ENCODE measurements around the gene TBC1D22A. TPM values are rescaled to one million over a fixed set of nuclear protein-coding genes. Genes with fewer than 3 reads are reported as not detected.

TBC1D22A gene
- total RNA-seq, 3 donors from 2014 or later = 19.0 to 23.6 (median 23.6) TPM

DNA sequence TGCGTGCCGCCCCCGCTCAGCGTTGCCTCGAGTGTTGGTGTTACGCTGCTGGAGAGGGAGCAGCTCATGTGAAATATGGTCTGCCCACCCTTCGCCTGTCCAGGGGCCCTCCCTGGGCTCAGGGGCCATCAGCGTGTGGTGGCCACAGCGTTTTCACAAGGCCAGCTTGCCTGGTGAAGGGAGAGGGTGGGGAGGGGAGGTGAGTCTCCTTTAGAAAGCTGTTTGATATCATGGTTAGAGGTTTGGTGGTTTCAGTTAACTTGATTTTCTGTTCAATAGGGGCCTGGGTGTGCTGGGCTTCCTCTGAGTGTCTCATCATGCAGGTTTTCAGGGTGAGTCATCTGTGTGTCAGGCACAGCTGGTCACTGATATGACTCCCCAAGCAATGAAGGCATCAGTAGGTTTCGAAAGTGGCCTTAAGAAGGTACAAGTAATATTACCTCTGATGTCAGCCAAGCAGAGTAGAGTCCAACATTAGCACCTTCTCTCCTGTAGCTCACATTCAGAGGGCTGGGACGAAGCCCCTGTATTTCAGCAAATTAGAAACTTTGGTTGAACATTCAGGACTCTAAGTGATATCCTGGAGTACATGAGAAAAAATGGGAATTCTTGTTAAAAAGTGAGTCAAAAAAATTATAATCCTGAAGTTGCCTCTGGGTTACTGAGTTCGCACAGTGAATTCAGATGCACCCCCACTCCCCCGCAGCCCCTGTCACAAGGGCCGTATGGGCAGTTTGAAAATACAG is 172.5 kb downstream of the TBC1D22A start:
- intact Hi-C loops (cut with DNase I; ENCODE audit: low total_unique reads) = no loop called here
- Histone ChIP-seq H3K4me1 (no peaks in the 10 kb centered on the region), H3K4me3 (no peak overlapping the region), H3K27ac (no peak overlapping the region), H3K9me3 (no peaks in the 10 kb centered on the region), H3K36me3 (no peaks in the 10 kb centered on the region), H3K27me3 (no peaks in the 10 kb centered on the region)
- TF ChIP-seq, protein P1, sequence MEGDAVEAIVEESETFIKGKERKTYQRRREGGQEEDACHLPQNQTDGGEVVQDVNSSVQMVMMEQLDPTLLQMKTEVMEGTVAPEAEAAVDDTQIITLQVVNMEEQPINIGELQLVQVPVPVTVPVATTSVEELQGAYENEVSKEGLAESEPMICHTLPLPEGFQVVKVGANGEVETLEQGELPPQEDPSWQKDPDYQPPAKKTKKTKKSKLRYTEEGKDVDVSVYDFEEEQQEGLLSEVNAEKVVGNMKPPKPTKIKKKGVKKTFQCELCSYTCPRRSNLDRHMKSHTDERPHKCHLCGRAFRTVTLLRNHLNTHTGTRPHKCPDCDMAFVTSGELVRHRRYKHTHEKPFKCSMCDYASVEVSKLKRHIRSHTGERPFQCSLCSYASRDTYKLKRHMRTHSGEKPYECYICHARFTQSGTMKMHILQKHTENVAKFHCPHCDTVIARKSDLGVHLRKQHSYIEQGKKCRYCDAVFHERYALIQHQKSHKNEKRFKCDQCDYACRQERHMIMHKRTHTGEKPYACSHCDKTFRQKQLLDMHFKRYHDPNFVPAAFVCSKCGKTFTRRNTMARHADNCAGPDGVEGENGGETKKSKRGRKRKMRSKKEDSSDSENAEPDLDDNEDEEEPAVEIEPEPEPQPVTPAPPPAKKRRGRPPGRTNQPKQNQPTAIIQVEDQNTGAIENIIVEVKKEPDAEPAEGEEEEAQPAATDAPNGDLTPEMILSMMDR (IDR thresholded peaks at IDR 0.05) = no peak
- TF ChIP-seq POLR2A (IDR thresholded peaks at IDR 0.05) (no peak), POLR2AphosphoS5 (IDR thresholded peaks at IDR 0.05) (no peak)
- no peak for DNase-seq (ENCODE audit: low spot score in 2 of 2)

DNA sequence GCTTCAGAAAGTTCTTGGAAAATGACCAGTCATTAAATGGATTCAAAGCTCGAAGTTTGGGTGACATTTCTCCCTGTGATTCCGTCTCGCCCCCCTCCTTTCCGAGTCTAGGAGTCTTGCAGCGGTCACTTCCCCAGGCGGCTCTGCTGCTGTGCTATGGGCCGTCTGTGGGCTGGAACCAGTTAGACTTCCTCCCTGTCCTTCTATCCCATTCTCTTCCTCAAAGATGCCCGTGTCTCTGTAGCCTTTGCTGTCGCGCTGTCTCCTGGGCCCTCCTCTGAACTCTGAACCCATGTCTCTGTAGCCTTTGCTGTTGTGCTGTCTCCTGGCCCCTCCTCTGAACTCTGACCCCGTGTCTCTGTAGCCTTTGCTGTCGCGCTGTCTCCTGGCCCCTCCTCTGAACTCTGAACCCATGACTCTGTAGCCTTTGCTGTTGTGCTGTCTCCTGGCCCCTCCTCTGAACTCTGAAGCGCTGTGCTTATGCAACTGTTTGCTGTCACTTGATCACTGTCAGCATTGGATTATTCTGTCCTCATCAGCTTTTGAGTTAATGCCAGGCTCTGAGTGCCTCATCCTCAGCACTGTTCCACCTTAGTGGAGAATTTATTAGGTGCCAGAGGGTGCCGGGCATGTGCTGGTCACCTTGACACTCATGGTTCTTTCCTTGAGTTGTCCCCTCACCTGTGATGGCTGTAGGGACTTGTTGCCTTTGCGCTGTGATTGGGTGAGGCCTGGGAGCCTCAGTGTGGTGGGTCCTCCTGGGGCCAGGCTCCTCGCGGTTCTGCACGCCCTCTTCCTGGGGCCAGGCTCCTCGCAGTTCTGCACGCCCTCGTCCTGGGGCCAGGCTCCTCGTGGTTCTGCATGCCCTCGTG is 173.3 kb downstream of the TBC1D22A start:
- Histone ChIP-seq H3K4me1 (no peaks in the 10 kb centered on the region), H3K4me3 (no peak overlapping the region), H3K9me3 (no peaks in the 10 kb centered on the region), H3K27me3 (no peaks in the 10 kb centered on the region), H3K36me3 (no peaks in the 10 kb centered on the region), H3K27ac (no peak overlapping the region)
- no peak for TF ChIP-seq POLR2A (IDR thresholded peaks at IDR 0.05)
- TF ChIP-seq, protein P1 (IDR thresholded peaks at IDR 0.05) = no peak
- no peak for TF ChIP-seq POLR2AphosphoS5 (IDR thresholded peaks at IDR 0.05)
- intact Hi-C loops (cut with DNase I; ENCODE audit: low total_unique reads) = no loop called here
- DNase-seq (ENCODE audit: low spot score in 2 of 2) = no peak

DNA sequence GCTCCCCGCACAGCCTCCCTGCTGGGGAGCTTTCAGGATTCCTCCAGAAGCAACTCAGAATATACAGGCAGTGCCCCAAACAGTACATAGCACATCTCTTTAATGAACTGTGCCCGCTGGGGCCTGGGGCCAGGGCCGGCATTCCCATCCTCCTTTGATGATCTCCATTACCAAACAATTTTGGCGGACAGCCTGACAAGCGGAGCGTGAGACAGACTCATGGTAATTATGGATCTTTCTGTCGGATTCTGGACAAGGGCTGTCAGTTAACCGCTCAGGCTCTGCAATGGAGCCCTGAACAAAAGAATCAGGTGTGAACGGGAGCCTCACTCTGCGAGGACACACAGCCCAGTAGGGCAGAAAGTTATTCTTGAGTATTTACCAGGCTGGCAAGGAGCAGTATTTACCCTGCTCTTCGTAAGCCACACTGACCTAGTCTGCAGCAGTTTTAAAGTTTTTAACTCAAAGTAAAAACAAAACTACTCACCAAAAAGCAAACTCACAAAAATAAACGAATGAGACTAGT is 174.0 kb downstream of the TBC1D22A start:
- intact Hi-C loops (cut with DNase I; ENCODE audit: low total_unique reads) = no loop called here
- no peak for DNase-seq (ENCODE audit: low spot score in 2 of 2)
- H3K4me3 ChIP-seq = no peak overlapping the region
- no peaks in the 10 kb centered on the region for H3K36me3 ChIP-seq
- H3K9me3 ChIP-seq = no peaks in the 10 kb centered on the region
- no peak for TF ChIP-seq POLR2A (IDR thresholded peaks at IDR 0.05)
- TF ChIP-seq, protein P1 (IDR thresholded peaks at IDR 0.05) = no peak
- no peaks in the 10 kb centered on the region for H3K4me1 ChIP-seq
- no peaks in the 10 kb centered on the region for H3K27me3 ChIP-seq
- no peak overlapping the region for H3K27ac ChIP-seq

DNA sequence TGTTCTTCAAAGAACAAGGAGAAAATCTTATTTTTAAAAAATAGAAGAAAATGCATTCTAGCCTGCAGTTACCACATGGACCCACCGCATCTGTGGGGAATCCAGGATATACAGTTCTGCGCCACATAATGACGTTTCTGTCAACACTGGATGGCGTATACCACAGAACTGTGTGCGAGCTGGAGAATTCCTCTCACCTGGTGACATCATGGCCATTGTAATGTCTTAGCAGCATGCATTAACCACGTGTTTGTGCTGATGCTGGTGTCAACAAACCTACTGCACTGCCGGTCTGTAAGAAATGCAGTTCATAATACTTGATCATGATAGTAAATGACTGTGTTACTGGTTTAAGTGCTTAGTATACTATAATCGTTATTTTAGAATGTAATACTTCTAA is 174.7 kb downstream of the TBC1D22A start:
- DNase-seq (ENCODE audit: low spot score in 2 of 2) = no peak
- Histone ChIP-seq H3K4me3 (no peak overlapping the region), H3K9me3 (no peaks in the 10 kb centered on the region), H3K36me3 (no peaks in the 10 kb centered on the region), H3K27me3 (no peaks in the 10 kb centered on the region), H3K4me1 (no peaks in the 10 kb centered on the region), H3K27ac (no peak overlapping the region)
- intact Hi-C loops (cut with DNase I; ENCODE audit: low total_unique reads) = no loop called here
- TF ChIP-seq, protein P1 (IDR thresholded peaks at IDR 0.05) = no peak
- no peak for TF ChIP-seq POLR2A (IDR thresholded peaks at IDR 0.05)
- TF ChIP-seq POLR2AphosphoS5 (IDR thresholded peaks at IDR 0.05) = no peak

DNA sequence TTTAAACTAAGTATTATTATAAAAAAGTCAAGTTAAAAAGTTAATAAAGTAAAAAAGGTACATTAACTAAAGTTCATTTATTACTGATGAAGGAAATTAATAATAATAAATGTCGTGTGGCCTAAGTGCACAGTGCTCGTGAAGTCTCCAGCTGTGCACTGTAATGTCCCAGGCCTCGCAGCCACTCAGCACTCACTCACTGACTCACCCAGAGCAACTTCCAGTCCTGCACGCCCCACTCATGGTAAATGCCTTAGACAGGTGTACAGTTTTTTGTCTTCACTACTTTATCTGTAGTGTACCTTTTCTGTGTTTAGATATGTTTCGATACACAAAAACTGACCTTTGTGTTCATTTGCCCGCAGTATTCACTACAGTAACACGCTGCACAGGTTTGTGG is 175.5 kb downstream of the TBC1D22A start:
- intact Hi-C loops (cut with DNase I; ENCODE audit: low total_unique reads) = no loop called here
- no peaks in the 10 kb centered on the region for H3K4me1 ChIP-seq
- no peak overlapping the region for H3K27ac ChIP-seq
- no peak overlapping the region for H3K4me3 ChIP-seq
- TF ChIP-seq POLR2AphosphoS5 (IDR thresholded peaks at IDR 0.05) (no peak), POLR2A (IDR thresholded peaks at IDR 0.05) (no peak)
- TF ChIP-seq, protein P1 (IDR thresholded peaks at IDR 0.05) = no peak
- DNase-seq (ENCODE audit: low spot score in 2 of 2) = no peak
- H3K27me3 ChIP-seq = no peaks in the 10 kb centered on the region
- no peaks in the 10 kb centered on the region for H3K9me3 ChIP-seq
- no peaks in the 10 kb centered on the region for H3K36me3 ChIP-seq
